Common myeloid progenitor, CD34-positive (primary cell): ENCODE results near the gene PRDM16.

Experiments used
- CTCF ChIA-PET: fragments of 350-600 bp; sonication (Branson Sonifier 250); formaldehyde crosslinking; loops from one replicate; lab custom pipeline; 2021; ENCODE audit warnings: antibody characterized with exemption; lab: Charles Lee
- POLR2A ChIA-PET: fragments of 350-600 bp; sonication (Branson Sonifier 250); formaldehyde crosslinking; loops from one replicate; lab custom pipeline; 2021; ENCODE audit warnings: antibody characterized with exemption; lab: Charles Lee
- DNase-seq, 3 donors: peaks; one replicate each; pipeline versions ENCODE4 v3.0.0 to v3.0.0-alpha.2; 2013
- H3K27ac ChIP-seq, 2 experiments: 1 replicate in 1 of 2; 2 replicates in 1 of 2; pipeline ENCODE4 v1.7.0; 2013; ENCODE audit warnings: inconsistent platforms in 2 of 2, low read length in 2 of 2, mild to moderate bottlenecking in 2 of 2, low read depth in 1 of 2, moderate library complexity in 1 of 2; ENCODE audit not compliant: severe bottlenecking in 2 of 2, insufficient read depth in 1 of 2, poor library complexity in 1 of 2
- H3K27me3 ChIP-seq, 5 experiments: replicated peaks in 2 of 5; 1 replicate in 3 of 5; 2 replicates in 2 of 5; pipeline versions ENCODE4 v1.6.1 to v1.7.0; 2013; ENCODE audit warnings: low read length in 4 of 5, mild to moderate bottlenecking in 2 of 5, moderate library complexity in 2 of 5, inconsistent platforms in 1 of 5; ENCODE audit not compliant: insufficient read depth in 5 of 5, control insufficient read depth in 4 of 5
- H3K36me3 ChIP-seq, 4 experiments: 1 replicate in 2 of 4; 2 replicates in 2 of 4; pipeline versions ENCODE4 v1.6.1 to v1.7.0; 2013; ENCODE audit warnings: low read length in 3 of 4, control low read depth in 1 of 4, mild to moderate bottlenecking in 1 of 4; ENCODE audit not compliant: control insufficient read depth in 4 of 4, insufficient read depth in 4 of 4
- H3K4me1 ChIP-seq, 4 experiments: 1 replicate in 3 of 4; 2 replicates in 1 of 4; pipeline versions ENCODE4 v1.6.1 to v1.7.1; 2013; ENCODE audit warnings: low read length in 3 of 4, mild to moderate bottlenecking in 3 of 4, control low read depth in 1 of 4, inconsistent platforms in 1 of 4, moderate library complexity in 1 of 4; ENCODE audit not compliant: control insufficient read depth in 4 of 4, insufficient read depth in 4 of 4; ENCODE audit errors: control extremely low read depth in 1 of 4
- H3K4me3 ChIP-seq, 7 experiments: 1 replicate in 4 of 7; 2 replicates in 3 of 7; pipeline versions ENCODE4 v1.5.1 to v1.7.0; 2013; ENCODE audit warnings: mild to moderate bottlenecking in 7 of 7, low read length in 6 of 7, moderate library complexity in 6 of 7, inconsistent platforms in 2 of 7, low read depth in 2 of 7, control low read depth in 1 of 7; ENCODE audit not compliant: insufficient read depth in 4 of 7, control insufficient read depth in 1 of 7; ENCODE audit errors: extremely low read depth in 1 of 7
- H3K9me3 ChIP-seq, 5 experiments: 1 replicate in 4 of 5; 2 replicates in 1 of 5; pipeline versions ENCODE4 v1.6.1 to v1.7.1; 2013; ENCODE audit warnings: low read length in 4 of 5, mild to moderate bottlenecking in 2 of 5, inconsistent platforms in 1 of 5, low read depth in 1 of 5, moderate library complexity in 1 of 5; ENCODE audit not compliant: control insufficient read depth in 4 of 5, insufficient read depth in 2 of 5; ENCODE audit errors: control extremely low read depth in 1 of 5
- WGBS: methylation state at CpG from one replicate; pipeline ENCODE4 v1.1.5; 2013; ENCODE audit not compliant: insufficient coverage; 5-methylcytosine and 5-hydroxymethylcytosine counted together

The PRDM16 gene

GRCh38 chr1:3355089-3355488, 286.1 kb downstream of the PRDM16 start:
- peaks cover 0 to 44% (median 20%) of the 10 kb centered on the region in 4 experiments for H3K4me1 ChIP-seq
- no peaks in the 10 kb centered on the region for H3K27me3 ChIP-seq
- H3K36me3 ChIP-seq, result no peaks in the 10 kb centered on the region
- H3K4me3 ChIP-seq, result no peak overlapping the region
- ChIA-PET CTCF (no interaction called here), POLR2A (interaction anchor here (0.7 kb wide), 1 partner anchor 17 kb away, joined by 3 read pairs; no protein-coding TSS in a partner anchor)
- WGBS, result 88% methylated on average over 6 of the region's 8 CpGs
- no peak overlapping the region for H3K27ac ChIP-seq
- DNase-seq, result no peak
- H3K9me3 ChIP-seq, result no peaks in the 10 kb centered on the region

- CTCF ChIA-PET, result no interaction called here
- WGBS, result 96% methylated on average over 36 of the region's 37 CpGs
- DNase-seq, result no peak
- no peak overlapping the region for H3K4me3 ChIP-seq
- POLR2A ChIA-PET, result interaction anchor here (0.7 kb wide), 1 partner anchor 16 kb away, joined by 3 read pairs; no protein-coding TSS in a partner anchor
- H3K4me1 ChIP-seq, result peaks cover 0 to 33% (median 15%) of the 10 kb centered on the region in 4 experiments
- H3K36me3 ChIP-seq, result no peaks in the 10 kb centered on the region
- H3K9me3 ChIP-seq, result no peaks in the 10 kb centered on the region
- no peak overlapping the region for H3K27ac ChIP-seq
- no peaks in the 10 kb centered on the region for H3K27me3 ChIP-seq
Observed at GRCh38 chr1:3355894-3356826, 287.2 kb downstream of the PRDM16 start.

DNA sequence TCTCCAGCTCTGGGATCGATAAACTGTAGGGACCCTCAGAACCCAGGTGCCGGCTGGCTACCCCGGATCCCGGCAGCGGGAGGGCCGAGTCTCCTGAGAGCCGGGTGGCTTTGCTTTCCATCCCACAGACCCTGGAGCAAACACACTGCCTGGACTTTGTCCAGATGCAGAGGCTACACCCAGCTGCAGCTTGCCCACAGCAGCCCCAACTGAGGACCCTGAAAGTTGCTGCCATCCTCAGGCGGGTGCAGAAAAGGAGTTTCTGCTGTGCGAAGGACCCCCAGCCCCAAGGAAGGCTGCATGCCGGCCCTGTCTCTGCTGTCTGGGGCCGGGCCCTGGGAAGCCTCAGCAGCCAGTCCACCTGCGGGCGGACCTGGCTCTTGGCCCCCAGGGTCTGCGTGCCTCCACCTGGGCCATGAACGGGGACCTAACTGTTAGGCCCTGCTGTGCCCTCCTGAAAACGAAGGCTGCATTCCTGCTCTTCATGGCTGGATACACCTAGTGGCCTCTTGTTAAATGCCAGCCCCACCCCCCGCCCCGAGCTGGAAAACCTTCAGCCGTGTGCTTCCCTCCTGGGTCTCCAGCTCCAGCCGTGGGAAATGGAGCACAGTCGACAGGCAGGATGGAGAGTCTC, 287.9 kb downstream of the PRDM16 start:
- ChIA-PET CTCF (no interaction called here), POLR2A (interaction anchor here (0.6 kb wide), 2 partner anchors 125 to 152 kb away, joined by 3 to 5 read pairs; no protein-coding TSS in a partner anchor)
- no peaks in the 10 kb centered on the region for H3K36me3 ChIP-seq
- no peak overlapping the region for H3K4me3 ChIP-seq
- WGBS, result 90% methylated on average over 16 of the region's 21 CpGs
- H3K4me1 ChIP-seq, result peaks cover 0 to 27% (median 11%) of the 10 kb centered on the region in 4 experiments
- no peak for DNase-seq
- no peaks in the 10 kb centered on the region for H3K9me3 ChIP-seq
- no peaks in the 10 kb centered on the region for H3K27me3 ChIP-seq
- no peak overlapping the region for H3K27ac ChIP-seq

- H3K9me3 ChIP-seq, result no peaks in the 10 kb centered on the region
- H3K27ac ChIP-seq, result no peak overlapping the region
- H3K4me3 ChIP-seq, result no peak overlapping the region
- no peaks in the 10 kb centered on the region for H3K27me3 ChIP-seq
- 77% methylated on average over 20 of the region's 25 CpGs for WGBS
- CTCF ChIA-PET, result no interaction called here
- no peaks in the 10 kb centered on the region for H3K36me3 ChIP-seq
- H3K4me1 ChIP-seq, result peaks cover 0 to 19% (median 7%) of the 10 kb centered on the region in 4 experiments
- POLR2A ChIA-PET, result interaction anchor here (0.6 kb wide), 2 partner anchors 126 to 153 kb away, joined by 3 to 5 read pairs; no protein-coding TSS in a partner anchor
- no peak for DNase-seq
Observed at GRCh38 chr1:3357526-3358297, 288.7 kb downstream of the PRDM16 start.

GRCh38 chr1:3359351-3359750, 290.3 kb downstream of the PRDM16 start:
- POLR2A ChIA-PET, result no interaction called here
- no peaks in the 10 kb centered on the region for H3K27me3 ChIP-seq
- peaks cover 0 to 19% (median 8%) of the 10 kb centered on the region in 4 experiments for H3K4me1 ChIP-seq
- H3K36me3 ChIP-seq, result no peaks in the 10 kb centered on the region
- 80% methylated on average over 7 of the region's 10 CpGs for WGBS
- H3K9me3 ChIP-seq, result no peaks in the 10 kb centered on the region
- DNase-seq, result no peak
- H3K4me3 ChIP-seq, result no peak overlapping the region
- CTCF ChIA-PET, result no interaction called here
- H3K27ac ChIP-seq, result no peak overlapping the region

GRCh38 chr1:3359756-3360440, 290.9 kb downstream of the PRDM16 start:
- Histone ChIP-seq H3K27ac (no peak overlapping the region), H3K27me3 (no peaks in the 10 kb centered on the region), H3K4me3 (no peak overlapping the region), H3K9me3 (no peaks in the 10 kb centered on the region), H3K36me3 (no peaks in the 10 kb centered on the region), H3K4me1 (peaks cover 0 to 25% (median 12%) of the 10 kb centered on the region in 4 experiments)
- 97% methylated on average over 27 of the region's 31 CpGs for WGBS
- DNase-seq, result no peak
- CTCF ChIA-PET, result no interaction called here
- POLR2A ChIA-PET, result no interaction called here
